Thyroid gland (tissue), 4 donors: ENCODE measurements around the gene VPS26A. TPM values are rescaled to one million over a fixed set of nuclear protein-coding genes. Genes with fewer than 3 reads are reported as not detected.

ENCODE experiments used
- DNase-seq, 2 donors: peaks; one replicate each; pipeline ENCODE4 v3.0.0-alpha.2; 2019
- H3K27ac ChIP-seq, 3 donors: fragments of 200-600 bp; sonication (generic); 1 replicate in 2 of 3; 2 replicates in 1 of 3; pipeline ENCODE4 v1.5.1; 2016 to 2019; ENCODE audit warnings: mild to moderate bottlenecking in 1 of 3, moderate library complexity in 1 of 3
- H3K27me3 ChIP-seq: fragments of 200-600 bp; sonication (generic); one replicate; pipeline ENCODE4 v1.5.1; 2019
- H3K36me3 ChIP-seq, 2 donors: fragments of 200-600 bp; sonication (generic); one replicate each; pipeline ENCODE4 v1.5.1; 2016 to 2019
- H3K4me1 ChIP-seq, 2 donors: fragments of 200-600 bp; sonication (generic); one replicate each; pipeline ENCODE4 v1.5.1; 2017 to 2019
- H3K4me3 ChIP-seq, 3 donors: fragments of 200-600 bp; sonication (generic); replicated peaks in 1 of 3; 1 replicate in 2 of 3; 2 replicates in 1 of 3; pipeline ENCODE4 v1.5.1; 2016; ENCODE audit warnings: mild to moderate bottlenecking in 1 of 3
- H3K9me3 ChIP-seq: fragments of 200-600 bp; sonication (generic); one replicate; pipeline ENCODE4 v1.5.1; 2017
- CTCF ChIP-seq, 6 experiments: fragments of 200-600 bp in 3 of 6; fragments of 450-650 bp in 3 of 6; sonication (generic) in 3 of 6; IDR thresholded peaks; one replicate each; pipeline ENCODE4 v1.5.1; 2016 to 2019; ENCODE audit warnings: antibody characterized with exemption in 6 of 6, mild to moderate bottlenecking in 2 of 6, inconsistent platforms in 1 of 6, moderate library complexity in 1 of 6
- POLR2A ChIP-seq, 2 donors: fragments of 450-650 bp; IDR thresholded peaks; one replicate each; pipeline ENCODE4 v1.6.1; 2017; ENCODE audit warnings: antibody characterized with exemption in 2 of 2, mild to moderate bottlenecking in 2 of 2, moderate library complexity in 1 of 2
- WGBS, 2 donors: methylation state at CpG; one replicate each; pipeline ENCODE4 v1.1.5; 2017; 5-methylcytosine and 5-hydroxymethylcytosine counted together
- intact Hi-C: fragments of 100-400 bp; cut with DNase I; formaldehyde crosslinking; loops from one replicate; pipeline ENCODE4 v1.15.1; 2023
- total RNA-seq, 4 donors: library from RNA; depleted of rRNA; stranded (reverse); fragments of >200 nt; gene quantifications; one replicate each; pipeline ENCODE4 v1.2.3, GENCODE V29; 2016

Gene VPS26A
- total RNA-seq, 4 donors from 2014 or later, result 32.5 to 41.0 (median 36.7) TPM

GRCh38 chr10:69146759-69147158 is 22.8 kb downstream of the VPS26A start:
- Histone ChIP-seq H3K4me1 (no peaks in the 10 kb centered on the region), H3K36me3 (no peaks in the 10 kb centered on the region), H3K27ac (no peak overlapping the region), H3K9me3 (no peaks in the 10 kb centered on the region), H3K4me3 (no peak overlapping the region), H3K27me3 (no peaks in the 10 kb centered on the region)
- 69 to 74% methylated on average over 2 of the region's 2 CpGs for WGBS, 2 donors
- TF ChIP-seq CTCF (IDR thresholded peaks at IDR 0.05) (no peak), POLR2A (IDR thresholded peaks at IDR 0.05) (no peak)
- intact Hi-C loops, result no loop called here
- no peak for DNase-seq

GRCh38 chr10:69151984-69152383 is 28.0 kb downstream of the VPS26A start:
- Histone ChIP-seq H3K27ac (no peak overlapping the region), H3K36me3 (no peaks in the 10 kb centered on the region), H3K4me1 (no peaks in the 10 kb centered on the region), H3K4me3 (no peak overlapping the region), H3K9me3 (no peaks in the 10 kb centered on the region), H3K27me3 (no peaks in the 10 kb centered on the region)
- TF ChIP-seq POLR2A (IDR thresholded peaks at IDR 0.05) (no peak), CTCF (IDR thresholded peaks at IDR 0.05) (no peak)
- intact Hi-C loops, result no loop called here
- WGBS, 2 donors, result 94 to 97% methylated on average over 3 of the region's 3 CpGs
- no peak for DNase-seq

GRCh38 chr10:69153227-69153626 is 29.2 kb downstream of the VPS26A start:
- Histone ChIP-seq H3K9me3 (no peaks in the 10 kb centered on the region), H3K4me1 (no peaks in the 10 kb centered on the region), H3K27ac (no peak overlapping the region), H3K27me3 (no peaks in the 10 kb centered on the region), H3K36me3 (peaks cover 0 to 2% of the 10 kb centered on the region in 2 donors), H3K4me3 (no peak overlapping the region)
- DNase-seq, result no peak
- intact Hi-C loops, result no loop called here
- TF ChIP-seq CTCF (IDR thresholded peaks at IDR 0.05) (no peak), POLR2A (IDR thresholded peaks at IDR 0.05) (no peak)
- WGBS, 2 donors, result 89 to 94% methylated on average over 6 of the region's 6 CpGs

- H3K36me3 ChIP-seq, result peaks cover 10 to 17% of the 10 kb centered on the region in 2 donors
- no peaks in the 10 kb centered on the region for H3K9me3 ChIP-seq
- DNase-seq, result no peak
- intact Hi-C loops, result no loop called here
- H3K4me1 ChIP-seq, result no peaks in the 10 kb centered on the region
- no peak overlapping the region for H3K27ac ChIP-seq
- H3K27me3 ChIP-seq, result no peaks in the 10 kb centered on the region
- H3K4me3 ChIP-seq, result no peak overlapping the region
- 94 to 100% methylated on average over 2 of the region's 2 CpGs for WGBS, 2 donors
- TF ChIP-seq CTCF (IDR thresholded peaks at IDR 0.05), result no peak
- TF ChIP-seq POLR2A (IDR thresholded peaks at IDR 0.05), result no peak
Observed at GRCh38 chr10:69160809-69161241, 36.8 kb downstream of the VPS26A start.

- no peak for DNase-seq
- no peaks in the 10 kb centered on the region for H3K4me1 ChIP-seq
- no peak overlapping the region for H3K4me3 ChIP-seq
- H3K27me3 ChIP-seq, result no peaks in the 10 kb centered on the region
- TF ChIP-seq POLR2A (IDR thresholded peaks at IDR 0.05) (no peak), CTCF (IDR thresholded peaks at IDR 0.05) (no peak)
- no peak overlapping the region for H3K27ac ChIP-seq
- H3K9me3 ChIP-seq, result no peaks in the 10 kb centered on the region
- intact Hi-C loops, result no loop called here
- 94 to 96% methylated on average over 4 of the region's 4 CpGs for WGBS, 2 donors
- peaks cover 26 to 27% of the 10 kb centered on the region in 2 donors for H3K36me3 ChIP-seq
Observed at GRCh38 chr10:69168493-69168892, 44.5 kb downstream of the VPS26A start.
